ENCODE data around the gene LSM3.

Gene LSM3

GRCh38 chr3:14178247-14179113 is at the start of gene LSM3, which contains the start of gene XPC:
Gene LSM3 (plus strand): TSS chr3:14178817. CDS start chr3:14178861, 44 bp downstream.
Gene XPC (minus strand): TSS chr3:14178601. CDS start chr3:14178568, 33 bp downstream.
- peak; percentile 96 for FAIRE-seq

GRCh38 chr3:14129296-14129695 is 49.3 kb upstream of the LSM3 start:
- FAIRE-seq: no peak

GRCh38 chr3:14130230-14130629 is 48.4 kb upstream of the LSM3 start:
- no peak for FAIRE-seq

- no peak for FAIRE-seq
Observed at GRCh38 chr3:14130707-14131106, 47.9 kb upstream of the LSM3 start.

- FAIRE-seq: no peak
Observed at GRCh38 chr3:14131134-14131533, 47.5 kb upstream of the LSM3 start.

- no peak for FAIRE-seq
Observed at GRCh38 chr3:14132120-14132519, 46.5 kb upstream of the LSM3 start.

- no peak for FAIRE-seq
Observed at GRCh38 chr3:14132689-14133088, 45.9 kb upstream of the LSM3 start.

- no peak for FAIRE-seq
Observed at GRCh38 chr3:14133188-14133800, 45.3 kb upstream of the LSM3 start.

GRCh38 chr3:14133876-14134275 is 44.7 kb upstream of the LSM3 start:
- FAIRE-seq: no peak

GRCh38 chr3:14134291-14134690 is 44.3 kb upstream of the LSM3 start:
- FAIRE-seq: no peak

GRCh38 chr3:14135581-14135980 is 43.0 kb upstream of the LSM3 start:
- no peak for FAIRE-seq

GRCh38 chr3:14137004-14137403 is 41.6 kb upstream of the LSM3 start:
- no peak for FAIRE-seq

- no peak for FAIRE-seq
Observed at GRCh38 chr3:14137445-14137844, 41.2 kb upstream of the LSM3 start.

- FAIRE-seq: no peak
Observed at GRCh38 chr3:14138109-14138877, 40.3 kb upstream of the LSM3 start.

- no peak for FAIRE-seq
Observed at GRCh38 chr3:14138878-14139655, 39.5 kb upstream of the LSM3 start.

GRCh38 chr3:14139771-14140170 is 38.8 kb upstream of the LSM3 start:
- FAIRE-seq: no peak

- no peak for FAIRE-seq
Observed at GRCh38 chr3:14140668-14141067, 37.9 kb upstream of the LSM3 start.

- FAIRE-seq: no peak
Observed at GRCh38 chr3:14141144-14141543, 37.5 kb upstream of the LSM3 start.

- FAIRE-seq: no peak
Observed at GRCh38 chr3:14141602-14142341, 36.8 kb upstream of the LSM3 start.

GRCh38 chr3:14142567-14143270 is 35.9 kb upstream of the LSM3 start:
- no peak for FAIRE-seq
